SK-N-SH (cell line): ENCODE results near the gene PTPRD. TPM values are rescaled to one million over a fixed set of nuclear protein-coding genes. Genes with fewer than 3 reads are reported as not detected.

Source experiments
- CTCF ChIA-PET: fragments of 300-600, 350-600 bp; formaldehyde crosslinking; extraction: SDS; loops from one replicate; lab custom pipeline; 2021; lab: Yijun Ruan, JAX
- POLR2A ChIA-PET: fragments of 350-600 bp; sonication (Branson Sonifier 250); formaldehyde crosslinking; extraction: SDS; loops from one replicate; lab custom pipeline; 2020; ENCODE audit warnings: antibody characterized with exemption, inconsistent platforms; lab: Yijun Ruan, JAX
- DNase-seq: peaks from one replicate; pipeline ENCODE4 v3.0.0; 2012
- H2AFZ ChIP-seq: fragments of 200-600 bp; sonication (generic); 2 replicates; pipeline ENCODE4 v1.8.1; 2016; ENCODE audit warnings: antibody characterized with exemption, mild to moderate bottlenecking, low read depth
- H3F3A ChIP-seq: fragments of 200-600 bp; sonication (generic); replicated peaks from 2 replicates; pipeline ENCODE3; 2016; ENCODE audit warnings: antibody characterized with exemption, mild to moderate bottlenecking; ENCODE audit not compliant: insufficient read depth
- H3K27ac ChIP-seq, 2 experiments: fragments of 200-500 bp in 1 of 2; fragments of 200-600 bp in 1 of 2; sonication (Bioruptor generic) in 1 of 2; sonication (generic), shearing (Covaris generic) in 1 of 2; 2 replicates each; pipeline versions ENCODE4 v1.5.1 to v1.6.1; 2014 to 2016; ENCODE audit warnings: low read depth in 2 of 2, inconsistent platforms in 1 of 2, low read length in 1 of 2, mild to moderate bottlenecking in 1 of 2, mixed read lengths in 1 of 2
- H3K27me3 ChIP-seq: fragments of 200-600 bp; sonication (generic), shearing (Covaris generic); 2 replicates; pipeline ENCODE4 v1.6.1; 2016; ENCODE audit warnings: mixed run types; ENCODE audit not compliant: insufficient read depth
- H3K36me3 ChIP-seq, 2 experiments: fragments of 200-500 bp in 1 of 2; fragments of 200-600 bp in 1 of 2; sonication (Bioruptor generic) in 1 of 2; sonication (generic) in 1 of 2; replicated peaks in 1 of 2; 2 replicates each; pipeline versions ENCODE3 to v1.5.1; 2014 to 2016; ENCODE audit warnings: low read length in 1 of 2, mild to moderate bottlenecking in 1 of 2; ENCODE audit not compliant: insufficient read depth in 2 of 2, control insufficient read depth in 1 of 2
- H3K4me1 ChIP-seq, 2 experiments: fragments of 200-500 bp in 1 of 2; fragments of 200-600 bp in 1 of 2; sonication (Bioruptor generic) in 1 of 2; sonication (generic), shearing (Covaris generic) in 1 of 2; 2 replicates each; pipeline versions ENCODE4 v1.5.1 to v1.6.1; 2014 to 2016; ENCODE audit warnings: low read depth in 1 of 2, low read length in 1 of 2, mixed run types in 1 of 2; ENCODE audit not compliant: insufficient read depth in 2 of 2, control insufficient read depth in 1 of 2
- H3K4me2 ChIP-seq: fragments of 200-600 bp; sonication (generic), shearing (Covaris generic); 2 replicates; pipeline ENCODE4 v1.6.1; 2017; ENCODE audit warnings: mixed run types
- H3K4me3 ChIP-seq, 2 experiments: fragments of 200-500 bp in 1 of 2; fragments of 200-600 bp in 1 of 2; sonication (Bioruptor generic) in 1 of 2; sonication (generic), shearing (Covaris generic) in 1 of 2; 2 replicates each; pipeline versions ENCODE4 v1.5.1 to v1.8.1; 2014 to 2016; ENCODE audit warnings: low read depth in 2 of 2, inconsistent platforms in 1 of 2, low read length in 1 of 2, mild to moderate bottlenecking in 1 of 2, mixed read lengths in 1 of 2, moderate library complexity in 1 of 2
- H3K79me2 ChIP-seq: fragments of 200-600 bp; sonication (generic); 2 replicates; pipeline ENCODE4 v1.8.1; 2017; ENCODE audit warnings: mild to moderate bottlenecking; ENCODE audit not compliant: insufficient read depth
- H3K9ac ChIP-seq: fragments of 200-600 bp; sonication (generic); 2 replicates; pipeline ENCODE4 v1.6.1; 2017; ENCODE audit warnings: mixed run types
- H3K9me2 ChIP-seq: fragments of 200-600 bp; sonication (generic); 2 replicates; pipeline ENCODE4 v1.6.1; 2017; ENCODE audit warnings: mixed run types
- H3K9me3 ChIP-seq: fragments of 200-600 bp; sonication (generic); 2 replicates; pipeline ENCODE4 v1.6.1; 2017; ENCODE audit warnings: mixed run types, mild to moderate bottlenecking, moderate library complexity
- H4K20me1 ChIP-seq: fragments of 200-600 bp; sonication (generic); 2 replicates; pipeline ENCODE4 v1.6.1; 2017; ENCODE audit warnings: mild to moderate bottlenecking, mixed run types; ENCODE audit not compliant: insufficient read depth
- CTCF ChIP-seq: fragments of 200-600 bp; sonication (generic); IDR thresholded peaks from 2 replicates; pipeline ENCODE4 v1.6.1; 2017; ENCODE audit warnings: antibody characterized with exemption, mild to moderate bottlenecking, moderate library complexity
- JUND ChIP-seq: IDR thresholded peaks from 2 replicates; pipeline ENCODE4 v1.4.0; 2012
- MAX ChIP-seq: IDR thresholded peaks from 2 replicates; pipeline ENCODE4 v1.4.0; 2012; ENCODE audit warnings: low read depth
- RAD21 ChIP-seq: IDR thresholded peaks from 2 replicates; pipeline ENCODE4 v1.6.1; 2012; ENCODE audit warnings: mild to moderate bottlenecking, low read length
- REST ChIP-seq: IDR thresholded peaks from 2 replicates; pipeline ENCODE4 v1.6.1; 2012; ENCODE audit warnings: mild to moderate bottlenecking, low read depth, low read length, moderate library complexity
- RFX5 ChIP-seq: IDR thresholded peaks from 2 replicates; pipeline ENCODE4 v1.6.1; 2012; ENCODE audit warnings: mild to moderate bottlenecking, improper control_type of control experiment, low read length
- TCF12 ChIP-seq: IDR thresholded peaks from 2 replicates; pipeline ENCODE4 v1.4.0; 2012
- WGBS: methylation state at CpG from one replicate; pipeline ENCODE4 v1.1.6; 2017; ENCODE audit warnings: low lambda C conversion rate; 5-methylcytosine and 5-hydroxymethylcytosine counted together
- polyA plus RNA-seq, 3 experiments: library from polyadenylated mRNA; depleted of rRNA; stranded (reverse); fragments of >200 nt; gene quantifications; 2 replicates each; pipeline ENCODE4 v1.2.3, GENCODE V29; 2012

PTPRD gene
- polyA plus RNA-seq, 1 of the 3 experiments (the other 2 are of a cell fraction): 0.15 TPM

- 51% methylated on average over 2 of the region's 2 CpGs for WGBS
- no peak for DNase-seq
- TF ChIP-seq RAD21: no peak
- no peak for TF ChIP-seq JUND
- no peak for TF ChIP-seq RFX5
- H3K36me3 ChIP-seq: no peaks in the 10 kb centered on the region
- no peak overlapping the region for H3K4me2 ChIP-seq
- H3K27me3 ChIP-seq: no peaks in the 10 kb centered on the region
- H3F3A ChIP-seq: no peaks in the 10 kb centered on the region
- H3K4me3 ChIP-seq: no peak overlapping the region
- no peaks in the 10 kb centered on the region for H3K79me2 ChIP-seq
- H3K9ac ChIP-seq: no peak overlapping the region
- CTCF ChIA-PET: interaction anchor here (1.1 kb wide), 1 partner anchor 17 kb away, joined by 3 read pairs; no protein-coding TSS in a partner anchor
- POLR2A ChIA-PET: no interaction called here
- H3K4me1 ChIP-seq: no peaks in the 10 kb centered on the region; a peak in 1 of 4 replicates
- no peaks in the 10 kb centered on the region for H4K20me1 ChIP-seq
- no peaks in the 10 kb centered on the region for H3K9me3 ChIP-seq
- H3K9me2 ChIP-seq: no peaks in the 10 kb centered on the region
- no peak overlapping the region for H2AFZ ChIP-seq
- H3K27ac ChIP-seq: no peak overlapping the region
Measured at GRCh38 chr9:8679371-8679822, 1933.4 kb downstream of the PTPRD start.

GRCh38 chr9:8677741-8678140 lies 1935.1 kb downstream of the PTPRD start:
- no peaks in the 10 kb centered on the region; a peak in 1 of 4 replicates for H3K4me1 ChIP-seq
- no peaks in the 10 kb centered on the region for H3K27me3 ChIP-seq
- POLR2A ChIA-PET: no interaction called here
- CTCF ChIA-PET: interaction anchor here (0.6 kb wide), 1 partner anchor 1235 kb away, joined by 3 read pairs; no protein-coding TSS in a partner anchor
- H3K79me2 ChIP-seq: no peaks in the 10 kb centered on the region
- DNase-seq: no peak
- H3F3A ChIP-seq: no peaks in the 10 kb centered on the region
- TF ChIP-seq TCF12 (no peak), CTCF (no peak), REST (no peak), MAX (no peak)
- no peak overlapping the region for H3K9ac ChIP-seq
- H3K4me3 ChIP-seq: no peak overlapping the region
- no peak overlapping the region for H3K27ac ChIP-seq
- H2AFZ ChIP-seq: no peak overlapping the region
- no peaks in the 10 kb centered on the region for H4K20me1 ChIP-seq
- no peaks in the 10 kb centered on the region for H3K9me2 ChIP-seq
- WGBS: 43% methylated on average over 4 of the region's 4 CpGs
- no peaks in the 10 kb centered on the region for H3K36me3 ChIP-seq
- no peaks in the 10 kb centered on the region for H3K9me3 ChIP-seq
- no peak overlapping the region for H3K4me2 ChIP-seq
